A673 (cell line): ENCODE results near the gene ANTKMT.

Experiments
- CTCF ChIP-seq: fragments of 300-800, 200-600 bp; sonication (generic); conservative IDR thresholded peaks from 2 replicates; pipeline ENCODE4 v1.5.1; 2017; ENCODE audit warnings: low read depth, mild to moderate bottlenecking, antibody characterized with exemption, low read length, moderate library complexity, mixed read lengths
- EZH2 ChIP-seq: fragments of 200-600 bp; sonication (generic); IDR thresholded peaks from 2 replicates; pipeline ENCODE4 v1.6.1; 2017; ENCODE audit warnings: borderline replicate concordance, low read depth, mild to moderate bottlenecking, mixed read lengths, antibody characterized with exemption, low read length; ENCODE audit not compliant: poor library complexity, severe bottlenecking

GRCh38 chr16:672851-673250, 48.1 kb upstream of the ANTKMT start:
- TF ChIP-seq CTCF = no peak
- no peak for TF ChIP-seq EZH2
